T-helper 1 cell treated with Interleukin-12 subunit alpha and Interleukin-12 subunit beta and Interleukin-4 antibody, amounts not matched to agents 30 μg/mL and 1 μg/mL, for 36 hours (primary cell): ENCODE results near the gene MAGED2.
A peak's percentile ranks its signal among the peaks of the same experiment; 100 is the strongest.
"Not testable (repeated sequence)": the region's sequence is repeated elsewhere in the genome, so short reads cannot be mapped to it uniquely, and the experiment has no call there.

Experiments
- H3K27ac Mint-ChIP-seq: one replicate; pipeline ENCODE4 v1.8.0; 2021; ENCODE audit warnings: mild to moderate bottlenecking, mixed read lengths
- H3K27me3 Mint-ChIP-seq: one replicate; pipeline ENCODE4 v1.8.0; 2021; ENCODE audit warnings: low read depth, mixed read lengths
- H3K36me3 Mint-ChIP-seq: one replicate; pipeline ENCODE4 v1.8.0; 2021; ENCODE audit warnings: low read depth, mixed read lengths
- H3K4me1 Mint-ChIP-seq: one replicate; pipeline ENCODE4 v1.8.0; 2021; ENCODE audit warnings: low read depth, mixed read lengths
- H3K4me3 Mint-ChIP-seq: one replicate; pipeline ENCODE4 v1.8.0; 2021; ENCODE audit warnings: mild to moderate bottlenecking, moderate library complexity, mixed read lengths
- H3K9me3 Mint-ChIP-seq: one replicate; pipeline ENCODE4 v1.8.0; 2021; ENCODE audit warnings: mixed read lengths

The MAGED2 gene

GRCh38 chrX:54807524-54808108, at the start of gene MAGED2:
Gene MAGED2 (plus strand): TSS chrX:54807745. CDS start chrX:54809332, 1,587 bp downstream.
- Mint-ChIP-seq H3K36me3 (peaks cover 16% of the 10 kb centered on the region), H3K4me1 (peaks cover 15% of the 10 kb centered on the region), H3K9me3 (no peaks in the 10 kb centered on the region), H3K27me3 (peaks cover 20% of the 10 kb centered on the region), H3K27ac (peak within 1 kb of the TSS; percentile 93), H3K4me3 (peak within 1 kb of the TSS; percentile 96)

- H3K36me3 Mint-ChIP-seq, result no peaks in the 10 kb centered on the region
- H3K4me3 Mint-ChIP-seq, result no peak overlapping the region
- no peak overlapping the region for H3K27ac Mint-ChIP-seq
- no peaks in the 10 kb centered on the region for H3K27me3 Mint-ChIP-seq
- H3K9me3 Mint-ChIP-seq, result peaks cover 3% of the 10 kb centered on the region
- no peaks in the 10 kb centered on the region for H3K4me1 Mint-ChIP-seq
Observed at GRCh38 chrX:54758114-54759055, 49.2 kb upstream of the MAGED2 start.

GRCh38 chrX:54774391-54775094, 33.0 kb upstream of the MAGED2 start:
- H3K27me3 Mint-ChIP-seq, H3K4me1 Mint-ChIP-seq, H3K36me3 Mint-ChIP-seq, H3K9me3 Mint-ChIP-seq, H3K4me3 Mint-ChIP-seq, H3K27ac Mint-ChIP-seq: not testable (repeated sequence)

- no peaks in the 10 kb centered on the region for H3K36me3 Mint-ChIP-seq
- H3K27me3 Mint-ChIP-seq, result peaks cover 4% of the 10 kb centered on the region
- H3K9me3 Mint-ChIP-seq, result no peaks in the 10 kb centered on the region
- H3K4me1 Mint-ChIP-seq, result peaks cover 6% of the 10 kb centered on the region
- no peak overlapping the region for H3K27ac Mint-ChIP-seq
- no peak overlapping the region for H3K4me3 Mint-ChIP-seq
Observed at GRCh38 chrX:54776061-54776460, 31.5 kb upstream of the MAGED2 start.

- Mint-ChIP-seq H3K9me3 (no peaks in the 10 kb centered on the region), H3K4me3 (no peak overlapping the region), H3K4me1 (peaks cover 6% of the 10 kb centered on the region), H3K36me3 (no peaks in the 10 kb centered on the region), H3K27ac (peak overlapping the region; percentile 41), H3K27me3 (peaks cover 4% of the 10 kb centered on the region)
Observed at GRCh38 chrX:54776987-54777672, 30.4 kb upstream of the MAGED2 start.

- Mint-ChIP-seq H3K4me3 (no peak overlapping the region), H3K27ac (no peak overlapping the region)
Observed at GRCh38 chrX:54785901-54786300, 21.6 kb upstream of the MAGED2 start.

GRCh38 chrX:54786967-54787366, 20.6 kb upstream of the MAGED2 start:
- Mint-ChIP-seq H3K4me1 (no peaks in the 10 kb centered on the region), H3K4me3 (no peak overlapping the region), H3K9me3 (no peaks in the 10 kb centered on the region), H3K27me3 (peaks cover 3% of the 10 kb centered on the region), H3K27ac (no peak overlapping the region), H3K36me3 (no peaks in the 10 kb centered on the region)

More at GRCh38 chrX:54785901-54786300, 21.6 kb upstream of the MAGED2 start:
- Mint-ChIP-seq H3K9me3 (no peaks in the 10 kb centered on the region), H3K36me3 (no peaks in the 10 kb centered on the region), H3K4me1 (no peaks in the 10 kb centered on the region), H3K27me3 (peaks cover 3% of the 10 kb centered on the region)

- Mint-ChIP-seq H3K36me3 (no peaks in the 10 kb centered on the region), H3K27ac (no peak overlapping the region), H3K9me3 (no peaks in the 10 kb centered on the region), H3K27me3 (peaks cover 3% of the 10 kb centered on the region), H3K4me3 (no peak overlapping the region), H3K4me1 (no peaks in the 10 kb centered on the region)
Observed at GRCh38 chrX:54788446-54788845, 19.1 kb upstream of the MAGED2 start.

GRCh38 chrX:54789405-54789804, 18.1 kb upstream of the MAGED2 start:
- not testable (repeated sequence) for H3K4me1 Mint-ChIP-seq, H3K27me3 Mint-ChIP-seq, H3K4me3 Mint-ChIP-seq, H3K27ac Mint-ChIP-seq, H3K36me3 Mint-ChIP-seq, H3K9me3 Mint-ChIP-seq

- Mint-ChIP-seq H3K27ac (no peak overlapping the region), H3K27me3 (no peaks in the 10 kb centered on the region), H3K4me3 (no peak overlapping the region), H3K4me1 (no peaks in the 10 kb centered on the region), H3K36me3 (no peaks in the 10 kb centered on the region), H3K9me3 (no peaks in the 10 kb centered on the region)
Observed at GRCh38 chrX:54794028-54794427, 13.5 kb upstream of the MAGED2 start.

- no peak overlapping the region for H3K4me3 Mint-ChIP-seq
- no peaks in the 10 kb centered on the region for H3K36me3 Mint-ChIP-seq
- H3K9me3 Mint-ChIP-seq, result no peaks in the 10 kb centered on the region
- H3K27ac Mint-ChIP-seq, result no peak overlapping the region
- no peaks in the 10 kb centered on the region for H3K4me1 Mint-ChIP-seq
- no peaks in the 10 kb centered on the region for H3K27me3 Mint-ChIP-seq
Observed at GRCh38 chrX:54794795-54795194, 12.8 kb upstream of the MAGED2 start.

- Mint-ChIP-seq H3K27ac (no peak within 1 kb of the TSS), H3K9me3 (no peaks in the 10 kb centered on the region), H3K4me3 (no peak within 1 kb of the TSS), H3K27me3 (peaks cover 5% of the 10 kb centered on the region), H3K4me1 (no peaks in the 10 kb centered on the region), H3K36me3 (no peaks in the 10 kb centered on the region)
Observed at GRCh38 chrX:54798137-54798536, 9.4 kb upstream of the MAGED2 start, which contains the start of gene ITIH6. Gene ITIH6 (minus strand): TSS chrX:54798255. CDS start chrX:54798210, 45 bp downstream.

GRCh38 chrX:54799046-54799445, 8.5 kb upstream of the MAGED2 start:
- Mint-ChIP-seq H3K27ac (no peak overlapping the region), H3K9me3 (no peaks in the 10 kb centered on the region), H3K36me3 (no peaks in the 10 kb centered on the region), H3K27me3 (peaks cover 6% of the 10 kb centered on the region), H3K4me1 (no peaks in the 10 kb centered on the region), H3K4me3 (no peak overlapping the region)

- peak overlapping the region; percentile 93 for H3K27ac Mint-ChIP-seq
- peaks cover 20% of the 10 kb centered on the region for H3K27me3 Mint-ChIP-seq
- H3K36me3 Mint-ChIP-seq, result peaks cover 16% of the 10 kb centered on the region
- H3K4me1 Mint-ChIP-seq, result peaks cover 15% of the 10 kb centered on the region
- H3K4me3 Mint-ChIP-seq, result peak overlapping the region; percentile 96
- no peaks in the 10 kb centered on the region for H3K9me3 Mint-ChIP-seq
Observed at GRCh38 chrX:54808109-54808604, 612 bp downstream of the MAGED2 start.
